ENCODE data around the gene KCNK6.

Gene KCNK6

DNA sequence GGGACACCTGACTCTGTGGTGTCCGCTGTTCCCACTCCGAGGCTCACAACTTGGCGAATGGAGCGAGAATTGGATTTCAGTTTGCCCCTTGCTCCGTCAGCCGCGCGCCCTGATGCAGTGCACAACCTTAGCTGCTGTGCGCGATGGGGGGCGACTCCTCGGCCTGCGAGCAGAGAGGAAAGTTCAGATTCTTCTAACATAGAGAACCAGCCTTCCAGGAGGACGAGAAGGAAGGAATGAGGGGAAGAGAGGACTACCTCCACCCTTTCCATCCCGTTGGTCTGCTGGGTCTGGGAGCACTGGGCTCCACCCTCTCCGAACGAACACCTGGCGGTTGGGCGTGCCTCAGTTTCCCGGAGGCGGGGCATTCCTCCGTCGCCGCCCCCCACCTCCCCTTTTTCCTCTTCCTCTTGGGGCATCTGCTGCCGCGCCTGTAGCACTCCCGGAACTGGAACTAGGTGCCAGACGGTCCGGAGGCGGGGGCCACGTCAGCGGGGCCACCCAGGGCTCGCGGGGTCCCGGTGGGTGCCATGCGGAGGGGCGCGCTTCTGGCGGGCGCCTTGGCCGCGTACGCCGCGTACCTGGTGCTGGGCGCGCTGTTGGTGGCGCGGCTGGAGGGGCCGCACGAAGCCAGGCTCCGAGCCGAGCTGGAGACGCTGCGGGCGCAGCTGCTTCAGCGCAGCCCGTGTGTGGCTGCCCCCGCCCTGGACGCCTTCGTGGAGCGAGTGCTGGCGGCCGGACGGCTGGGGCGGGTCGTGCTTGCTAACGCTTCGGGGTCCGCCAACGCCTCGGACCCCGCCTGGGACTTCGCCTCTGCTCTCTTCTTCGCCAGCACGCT, at the start of gene KCNK6:
KCNK6 (plus strand) TSS at position 425 of the 838 bp plus-strand sequence; CDS start at position 531, 106 bp downstream.
- no peak for DNase-seq (ENCODE audit: low read depth in 2 of 2)

DNA sequence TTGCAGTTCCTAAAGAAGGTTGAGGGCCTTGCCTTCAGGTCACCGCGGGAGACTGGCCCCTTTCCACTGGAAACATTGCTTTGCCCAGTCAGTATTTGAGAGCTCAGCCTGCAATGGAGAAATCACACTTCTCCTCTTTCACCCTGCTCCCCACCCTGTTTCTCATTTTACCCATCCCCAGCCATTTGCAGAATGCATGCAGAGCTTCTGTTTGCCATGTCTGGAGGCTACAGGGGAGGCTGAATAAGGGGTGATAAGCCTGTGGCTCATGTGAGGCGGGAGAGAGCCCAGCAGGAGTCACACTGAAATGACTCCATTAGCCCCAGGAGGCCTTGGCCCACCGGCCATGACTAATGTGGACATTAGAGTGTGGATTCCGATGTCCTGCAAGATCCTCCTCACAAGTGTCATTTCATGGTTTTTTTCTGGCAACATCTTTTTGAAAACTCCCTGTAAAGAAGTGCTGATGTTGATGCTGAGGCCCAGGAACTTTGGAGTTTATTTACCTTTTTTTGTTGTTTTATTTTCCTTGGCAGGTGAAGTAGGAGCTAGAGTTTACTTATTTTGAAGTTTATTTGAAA, 49.0 kb upstream of the KCNK6 start:
- DNase-seq (ENCODE audit: low read depth in 2 of 2): no peak

DNA sequence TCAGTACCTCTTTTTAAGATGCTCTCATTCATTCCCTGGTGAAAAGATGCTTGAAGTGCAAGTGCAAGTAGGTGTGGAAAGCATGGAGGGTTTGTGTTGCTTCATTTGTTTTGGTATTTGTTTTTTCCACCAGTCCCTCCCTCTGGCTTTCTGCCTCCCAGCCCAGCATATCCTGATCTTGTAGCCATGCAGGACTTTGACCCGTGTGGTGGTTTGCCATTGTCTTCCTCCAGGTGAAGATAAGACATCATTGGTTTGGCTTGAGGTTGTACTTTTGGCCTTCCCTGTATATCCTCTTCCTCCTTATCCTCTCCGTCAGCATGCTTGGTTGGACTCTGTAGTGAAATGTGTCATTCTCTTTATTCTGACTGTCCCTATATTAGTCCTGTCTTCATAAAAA, 46.1 kb upstream of the KCNK6 start:
- no peak for DNase-seq (ENCODE audit: low read depth in 2 of 2)

DNA sequence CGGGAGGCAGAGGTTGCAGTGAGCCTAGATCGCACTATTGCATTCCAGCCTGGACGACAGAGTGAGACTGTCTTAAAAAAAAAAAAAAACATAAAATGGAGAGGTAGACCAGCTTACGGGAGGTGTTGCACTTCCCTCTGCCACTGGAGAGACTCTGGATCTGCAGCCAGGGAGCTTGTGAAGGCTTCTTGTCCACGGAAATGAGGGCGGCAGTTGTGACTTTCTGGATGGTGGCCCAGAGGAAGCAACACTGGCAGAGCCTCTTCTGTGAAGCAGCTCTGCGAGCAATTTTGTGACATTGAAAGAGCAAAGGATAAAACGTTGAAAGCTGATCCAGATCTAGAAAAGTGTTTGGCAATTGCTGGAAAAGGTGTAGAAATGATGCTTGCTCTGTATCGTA, 44.9 kb upstream of the KCNK6 start:
- DNase-seq (ENCODE audit: low read depth in 2 of 2): no peak

DNA sequence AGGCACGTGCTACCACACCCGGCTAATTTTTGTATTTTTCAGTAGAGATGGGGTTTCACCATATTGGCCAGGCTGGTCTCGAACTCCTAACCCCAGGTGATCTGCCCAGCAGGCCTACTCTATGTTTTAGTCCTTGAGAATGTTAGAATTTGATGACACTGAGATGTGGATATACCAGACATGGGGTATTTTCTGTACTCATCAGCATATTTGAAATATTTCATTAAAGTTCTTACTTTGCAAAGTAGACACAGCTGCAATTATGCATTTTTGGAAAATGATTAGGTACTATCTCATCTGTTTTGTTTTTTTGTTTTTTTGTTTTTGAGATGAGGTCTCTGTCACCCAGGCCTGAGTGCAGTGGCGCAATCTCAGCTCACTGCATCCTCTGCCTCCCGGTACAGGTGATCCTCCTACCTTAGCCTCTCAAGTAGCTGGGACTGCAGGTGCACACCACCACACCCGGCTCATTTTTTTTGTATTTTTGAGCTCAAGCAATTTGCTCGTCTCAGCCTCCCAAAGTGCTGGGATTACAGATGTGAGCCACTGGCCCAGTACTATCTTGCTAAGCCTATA, 42.6 kb upstream of the KCNK6 start:
- no peak for DNase-seq (ENCODE audit: low read depth in 2 of 2)

DNA sequence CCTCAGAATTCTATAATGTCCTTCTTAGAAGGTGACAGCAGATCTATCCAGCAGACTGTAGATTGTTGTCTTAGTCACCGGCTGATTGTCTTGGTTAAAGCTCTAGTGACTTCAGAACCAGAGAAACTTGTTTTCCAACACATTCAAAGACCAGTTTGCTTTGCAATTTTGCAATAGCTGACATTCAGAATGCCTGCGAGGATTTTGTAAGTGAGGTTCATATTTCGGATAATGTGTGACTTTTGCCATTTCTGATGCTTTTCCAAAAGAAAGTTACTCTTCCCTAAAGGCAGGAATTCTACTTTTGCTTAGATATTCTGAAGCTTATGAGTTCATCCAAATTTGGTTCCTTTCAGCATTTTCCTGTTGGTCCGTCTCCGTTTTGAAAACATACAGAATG, 42.1 kb upstream of the KCNK6 start:
- DNase-seq (ENCODE audit: low read depth in 2 of 2): no peak

DNA sequence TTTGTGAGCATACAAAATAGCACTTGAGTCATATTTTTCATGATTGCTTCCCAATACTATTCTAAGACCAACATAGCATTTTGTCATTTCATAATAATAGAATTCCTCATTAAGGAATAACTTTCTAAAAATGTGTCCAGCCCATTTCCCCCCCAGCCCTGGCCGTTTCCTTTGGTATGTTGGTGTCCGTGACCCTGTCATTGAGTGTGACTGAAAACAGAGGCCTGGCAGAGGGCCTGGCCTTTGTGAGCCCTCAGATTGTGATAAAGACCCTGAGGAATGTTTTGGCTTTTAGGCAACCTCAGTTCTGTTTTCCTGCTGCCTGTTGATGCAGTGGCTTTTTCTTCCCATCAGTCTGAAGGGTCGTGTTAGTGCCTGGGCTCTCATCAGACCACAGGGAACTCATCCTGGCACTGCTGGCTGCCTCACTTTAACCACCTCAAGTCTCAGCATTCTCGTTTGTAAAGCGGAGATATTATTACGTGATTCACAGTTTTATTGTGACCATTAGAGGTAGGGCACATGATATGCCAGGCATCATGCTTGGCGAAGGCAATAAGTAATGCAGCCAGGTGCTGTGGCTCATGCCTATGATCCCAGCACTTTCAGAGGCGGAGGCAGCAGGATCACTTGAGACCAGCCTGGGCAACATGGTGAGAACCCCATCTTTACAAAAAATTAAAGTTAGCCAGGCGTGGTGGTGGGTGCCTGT, 41.5 kb upstream of the KCNK6 start:
- DNase-seq (ENCODE audit: low read depth in 2 of 2): no peak

DNA sequence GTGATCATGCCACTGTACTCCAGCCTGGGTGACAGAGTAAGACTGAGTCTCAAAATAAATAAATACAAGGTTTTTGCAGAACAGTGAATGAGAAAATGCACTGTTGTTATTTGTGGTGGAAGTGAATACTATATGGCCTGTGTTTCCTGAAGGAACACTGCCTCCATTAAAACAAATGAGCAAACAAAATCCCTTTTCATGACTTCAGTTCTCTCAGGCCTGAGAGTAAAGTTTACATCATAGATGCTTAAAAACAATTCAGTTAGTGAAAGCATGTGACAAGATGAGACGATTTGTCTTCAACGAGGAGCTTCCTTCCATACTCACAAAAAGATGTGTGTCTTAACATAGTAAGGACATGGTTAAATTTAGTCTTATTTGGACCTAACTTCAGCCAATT, 40.9 kb upstream of the KCNK6 start:
- no peak for DNase-seq (ENCODE audit: low read depth in 2 of 2)

DNA sequence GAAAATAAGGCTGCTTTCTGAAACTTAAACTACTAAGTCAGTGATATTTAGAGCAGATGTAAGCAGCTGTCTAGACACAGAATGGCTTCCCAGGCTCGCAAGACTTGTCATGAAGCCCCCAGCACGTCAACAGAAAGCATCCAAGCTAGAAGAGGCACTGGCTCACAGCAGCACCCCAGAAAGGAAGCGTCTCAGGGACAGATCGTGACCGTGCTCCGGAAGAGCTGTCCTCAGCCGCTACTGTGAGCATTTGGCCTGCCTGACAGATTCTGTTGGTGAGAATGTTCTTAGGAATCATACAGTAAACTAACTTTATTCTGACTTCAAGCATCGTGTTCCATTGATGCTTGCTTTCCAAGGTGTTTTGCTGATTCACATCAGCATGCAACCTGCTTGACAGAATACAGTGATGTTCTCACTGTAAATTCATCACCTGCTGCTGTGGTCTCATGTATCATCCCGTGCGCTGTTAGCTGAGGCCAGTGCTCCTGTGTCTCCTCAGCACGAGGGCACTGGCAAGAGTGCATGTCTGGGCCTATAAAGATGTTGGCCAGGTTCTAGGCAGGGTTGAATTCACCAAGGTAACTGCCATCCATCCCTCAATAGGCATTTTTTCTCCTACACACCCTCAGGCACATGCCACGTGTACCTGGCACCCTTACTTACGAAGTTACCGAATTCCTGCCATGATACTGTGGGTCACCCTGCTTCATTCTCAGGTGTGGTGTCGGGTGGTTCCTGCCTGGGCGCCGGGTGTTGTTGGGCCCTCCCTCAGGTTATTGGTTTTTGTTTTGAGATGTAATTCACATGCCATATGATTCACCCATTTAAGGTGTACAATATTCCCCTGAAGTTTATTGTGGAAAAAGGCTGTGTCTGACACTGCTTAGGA, 39.4 kb upstream of the KCNK6 start:
- DNase-seq (ENCODE audit: low read depth in 2 of 2): no peak

DNA sequence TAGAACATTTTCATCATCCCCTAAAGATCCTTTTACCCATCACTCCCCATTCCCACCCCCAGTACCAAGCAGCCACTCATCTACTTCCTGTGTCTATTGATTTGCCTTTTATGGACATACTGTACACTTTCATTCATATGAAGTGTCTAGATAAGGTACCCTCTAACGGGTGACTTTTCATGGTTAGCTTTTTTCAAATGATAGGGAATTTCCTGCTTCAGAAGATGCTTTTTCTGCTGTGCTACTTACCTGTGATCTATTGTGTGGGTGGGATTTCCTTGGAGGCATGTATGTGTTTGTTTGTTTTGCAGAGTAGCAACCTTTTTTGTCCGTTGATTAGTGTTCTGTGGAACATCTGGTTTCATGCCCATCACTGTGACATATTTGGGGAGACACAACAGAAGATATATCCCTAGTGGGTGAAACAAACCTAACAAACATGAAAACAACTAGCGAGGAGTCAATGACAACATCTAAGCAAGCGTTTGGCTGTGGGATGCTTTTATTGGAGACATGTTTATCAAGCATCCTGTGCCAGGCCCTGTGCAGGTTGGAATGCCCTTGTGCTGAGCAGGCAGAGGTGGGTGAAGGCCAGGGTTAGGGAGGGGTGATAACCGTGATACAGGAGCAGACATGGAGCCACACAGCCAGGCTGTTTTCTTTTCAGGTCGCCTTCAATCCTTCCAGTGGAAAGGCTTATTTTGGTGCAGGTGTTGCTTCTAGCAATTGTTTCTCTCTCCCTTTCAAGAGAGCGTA, 37.7 kb upstream of the KCNK6 start:
- DNase-seq (ENCODE audit: low read depth in 2 of 2): no peak

DNA sequence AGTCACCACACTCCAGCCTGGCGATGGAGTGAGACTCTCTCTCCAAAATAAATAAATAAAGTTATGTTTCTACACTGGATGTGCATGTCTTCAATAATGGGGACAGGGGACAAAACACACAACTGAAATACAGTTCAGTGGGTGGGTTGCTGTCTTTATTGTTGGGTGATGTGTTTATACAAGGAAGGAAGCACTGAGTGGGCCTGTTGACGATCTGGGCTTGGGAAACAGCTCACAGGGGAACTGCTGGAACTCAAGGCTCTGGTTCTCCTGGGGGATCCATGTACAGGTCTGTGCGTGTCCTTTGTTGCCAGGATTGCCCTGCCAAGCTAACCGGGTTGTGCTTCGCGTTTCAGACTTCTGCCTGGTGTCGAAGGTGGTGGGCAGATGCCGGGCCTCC, 36.4 kb upstream of the KCNK6 start:
- DNase-seq (ENCODE audit: low read depth in 2 of 2): no peak

DNA sequence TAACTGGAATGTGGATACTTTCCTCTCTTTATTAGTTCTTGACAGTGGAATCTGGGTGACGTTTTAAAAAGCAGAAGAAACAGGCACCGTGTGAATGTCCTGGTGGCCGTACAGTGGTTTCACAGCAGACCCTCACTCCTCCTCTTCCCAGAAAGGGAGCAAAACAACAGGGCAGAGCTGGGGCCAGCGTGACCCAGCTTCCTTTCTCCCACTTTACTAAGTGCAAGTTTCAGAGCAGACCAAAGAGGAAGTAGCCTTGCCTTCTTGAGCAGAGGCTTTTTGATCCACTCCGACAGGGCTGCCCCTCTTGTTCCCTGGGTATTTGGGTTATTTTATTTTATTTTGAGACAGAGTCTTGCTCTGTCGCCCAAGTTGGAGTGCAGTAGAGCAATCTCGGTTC, 35.2 kb upstream of the KCNK6 start:
- no peak for DNase-seq (ENCODE audit: low read depth in 2 of 2)

DNA sequence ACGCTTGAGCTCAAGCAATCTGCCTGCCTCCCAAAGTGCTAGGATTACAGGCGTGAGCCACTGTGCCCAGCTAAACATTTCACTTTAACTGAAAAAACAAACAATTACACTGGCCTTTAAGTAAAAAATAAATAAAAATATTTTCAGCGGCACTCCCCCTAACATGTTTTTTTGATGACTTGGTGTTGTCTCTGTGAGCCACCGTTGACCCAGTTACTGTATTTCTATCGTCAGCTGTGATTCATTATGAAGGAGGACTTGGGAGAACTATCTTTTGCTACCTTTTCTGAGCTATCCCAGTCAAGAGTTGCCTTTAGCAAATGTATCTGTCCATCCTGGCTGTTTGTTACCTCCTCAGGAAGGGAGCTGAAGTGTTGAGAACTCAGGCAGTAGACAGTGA, 34.1 kb upstream of the KCNK6 start:
- no peak for DNase-seq (ENCODE audit: low read depth in 2 of 2)

DNA sequence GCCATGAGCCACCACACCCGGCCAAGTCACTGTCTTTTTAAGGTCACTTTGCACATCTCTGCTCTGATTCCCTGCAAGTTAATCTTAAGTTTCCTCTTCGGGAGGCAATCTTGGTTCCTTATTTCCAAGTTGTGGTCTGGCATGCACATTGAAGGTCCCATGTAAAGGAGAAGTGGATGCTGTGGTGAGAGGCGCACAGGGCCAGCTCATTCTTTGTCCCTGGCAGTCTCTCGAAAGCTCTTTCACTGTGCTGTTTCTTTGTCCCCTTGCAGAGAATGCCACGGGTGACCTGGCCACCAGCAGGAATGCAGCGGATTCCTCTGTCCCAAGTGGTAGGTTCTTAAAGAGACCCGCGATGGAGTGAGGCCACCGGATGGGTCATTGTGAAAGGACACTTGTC, 32.0 kb upstream of the KCNK6 start:
- DNase-seq (ENCODE audit: low read depth in 2 of 2): no peak

DNA sequence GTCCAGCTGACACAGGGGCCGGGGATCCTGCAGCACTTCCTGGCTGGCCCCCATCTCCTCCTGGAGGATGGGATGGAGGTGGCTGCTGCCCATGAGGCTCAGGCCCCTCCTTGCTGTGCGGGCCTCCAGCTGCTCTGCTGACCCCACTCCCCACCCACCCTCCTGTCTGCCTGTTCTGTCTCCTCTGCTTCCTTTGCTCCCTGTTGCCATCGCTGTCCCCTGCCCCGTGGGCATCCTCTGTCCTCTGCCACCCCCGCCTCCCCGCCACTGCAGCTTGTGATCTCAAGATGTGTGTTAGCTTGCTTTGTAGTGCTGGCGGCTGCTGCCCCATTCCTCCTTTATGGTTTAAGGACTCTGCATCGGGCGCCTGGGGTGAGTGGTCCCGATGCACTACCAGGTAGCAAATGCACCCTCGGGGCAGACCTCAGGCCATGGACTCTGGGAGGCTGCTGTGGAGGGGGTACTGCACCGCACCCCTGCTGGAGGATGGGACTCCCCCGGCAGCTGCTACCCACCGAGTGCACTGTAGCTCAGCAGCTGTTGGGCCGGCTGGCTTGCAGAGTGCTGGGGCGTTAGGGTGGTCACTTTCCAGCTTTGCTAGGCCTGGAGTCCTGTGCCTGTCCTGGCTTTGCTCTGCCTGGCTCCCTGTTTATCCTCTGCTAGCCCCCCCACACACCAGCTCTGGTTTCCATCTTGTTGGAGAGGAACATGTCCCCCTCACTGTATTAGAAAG, 31.4 kb upstream of the KCNK6 start:
- no peak for DNase-seq (ENCODE audit: low read depth in 2 of 2)

DNA sequence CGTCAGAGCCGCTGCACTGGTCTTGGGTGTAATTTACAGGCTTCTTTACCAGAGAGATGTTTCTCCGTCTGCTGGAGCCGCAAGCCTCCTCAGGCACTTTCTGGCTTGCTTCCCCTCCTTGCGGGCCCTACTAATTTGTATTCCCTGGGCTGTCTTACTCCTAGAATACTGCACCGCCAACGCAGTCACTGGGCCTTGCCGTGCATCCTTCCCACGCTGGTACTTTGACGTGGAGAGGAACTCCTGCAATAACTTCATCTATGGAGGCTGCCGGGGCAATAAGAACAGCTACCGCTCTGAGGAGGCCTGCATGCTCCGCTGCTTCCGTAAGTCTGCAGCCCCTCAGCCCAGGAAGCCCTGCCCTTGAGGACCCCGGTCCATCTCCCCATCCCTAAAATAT, 29.7 kb upstream of the KCNK6 start:
- DNase-seq (ENCODE audit: low read depth in 2 of 2): no peak

DNA sequence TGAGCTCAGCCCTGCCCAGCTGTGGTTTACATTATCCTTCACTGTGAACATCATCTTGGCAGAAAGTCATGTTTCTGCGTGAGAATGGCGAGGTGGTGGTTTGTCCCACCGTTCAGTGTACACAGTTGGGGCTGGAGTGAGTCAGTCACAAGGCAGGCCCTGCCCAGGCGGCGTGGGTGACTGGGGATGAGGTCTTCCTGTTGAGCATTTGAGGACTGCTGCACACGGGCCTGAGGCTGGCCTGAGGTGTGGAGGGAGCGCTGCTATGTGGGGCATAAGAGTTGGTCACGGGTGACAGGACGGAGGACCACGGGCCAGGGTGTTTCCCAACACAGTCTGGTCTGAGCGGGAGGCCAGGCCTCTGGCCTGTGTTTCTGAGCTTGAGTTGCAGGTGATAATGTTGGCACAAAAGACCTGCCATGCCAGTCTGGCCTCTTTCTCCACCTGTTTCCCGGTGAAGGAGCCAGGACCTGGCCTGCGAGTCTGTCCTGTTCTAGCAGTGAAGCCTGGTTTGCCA, 29.0 kb upstream of the KCNK6 start:
- DNase-seq (ENCODE audit: low read depth in 2 of 2): peak; percentile 49 to 50

DNA sequence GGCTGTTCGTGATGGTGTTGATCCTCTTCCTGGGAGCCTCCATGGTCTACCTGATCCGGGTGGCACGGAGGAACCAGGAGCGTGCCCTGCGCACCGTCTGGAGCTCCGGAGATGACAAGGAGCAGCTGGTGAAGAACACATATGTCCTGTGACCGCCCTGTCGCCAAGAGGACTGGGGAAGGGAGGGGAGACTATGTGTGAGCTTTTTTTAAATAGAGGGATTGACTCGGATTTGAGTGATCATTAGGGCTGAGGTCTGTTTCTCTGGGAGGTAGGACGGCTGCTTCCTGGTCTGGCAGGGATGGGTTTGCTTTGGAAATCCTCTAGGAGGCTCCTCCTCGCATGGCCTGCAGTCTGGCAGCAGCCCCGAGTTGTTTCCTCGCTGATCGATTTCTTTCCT, 27.8 kb upstream of the KCNK6 start:
- no peak for DNase-seq (ENCODE audit: low read depth in 2 of 2)

DNA sequence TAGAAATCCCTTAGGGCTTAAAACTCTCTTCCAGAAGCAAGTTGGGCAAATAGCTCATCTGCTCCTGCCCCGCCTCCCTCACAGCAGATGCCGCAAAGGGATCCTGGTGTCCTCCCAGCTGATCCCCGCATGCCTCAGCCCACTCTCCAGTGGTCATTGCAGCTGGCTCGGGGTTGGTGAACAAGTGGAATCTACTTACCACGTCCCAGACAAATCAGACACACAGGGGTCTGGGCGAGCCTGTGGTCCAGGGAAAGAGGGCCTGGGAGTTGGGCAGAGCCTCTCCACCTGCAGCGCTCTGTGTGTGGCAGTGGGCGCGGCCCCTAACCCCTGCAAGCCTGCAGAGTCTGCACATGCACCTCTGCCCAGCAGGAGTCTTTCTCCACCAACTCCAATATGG, 26.4 kb upstream of the KCNK6 start:
- DNase-seq (ENCODE audit: low read depth in 2 of 2): no peak

DNA sequence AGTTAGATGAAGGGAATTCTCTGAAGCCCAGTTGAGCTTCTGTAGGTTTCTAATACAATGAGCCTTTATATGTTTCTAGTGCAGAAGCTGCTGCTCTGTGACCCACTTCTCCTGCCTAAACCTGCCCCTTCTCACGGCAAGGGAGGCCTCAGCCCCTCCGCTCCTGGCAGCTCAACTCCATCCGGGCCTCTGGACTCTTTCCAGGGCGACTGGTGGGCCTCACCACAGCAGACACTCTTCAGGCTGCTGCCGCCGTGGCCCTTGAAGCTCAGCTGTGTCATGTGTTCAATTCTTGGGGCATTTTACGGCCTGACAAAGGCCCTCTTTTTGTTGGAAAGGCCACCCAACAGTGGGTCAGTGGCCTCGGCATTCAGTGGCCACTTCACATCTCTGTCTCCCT, 25.6 kb upstream of the KCNK6 start:
- DNase-seq (ENCODE audit: low read depth in 2 of 2): no peak
